ENCODE data around the gene NEK4. TPM values are rescaled to one million over a fixed set of nuclear protein-coding genes. Genes with fewer than 3 reads are reported as not detected.
"Not testable (repeated sequence)": the region's sequence is repeated elsewhere in the genome, so short reads cannot be mapped to it uniquely, and the experiment has no call there.

Gene NEK4
- polyA plus RNA-seq, 1 donor (not counting 4 experiments of a cell fraction or from before 2014, with no cell fraction given), result 13.6 TPM

GRCh38 chr3:52777127-52777958, 6.6 kb upstream of the NEK4 start, which contains the start of gene ITIH1:
TSS of gene ITIH1 (plus strand) at chr3:52777599. CDS start at chr3:52777616, 17 bp downstream.
- Histone ChIP-seq H3K27ac (ENCODE audit: control insufficient read depth, insufficient read depth, low read length) (no peak within 1 kb of the TSS), H2AFZ (ENCODE audit: control insufficient read depth, low read length) (no peak within 1 kb of the TSS)

GRCh38 chr3:52776486-52776885, 5.7 kb upstream of the NEK4 start:
- H3K9me1 ChIP-seq (ENCODE audit: control insufficient read depth, extremely low read depth, insufficient read depth, low read length); H3K4me3 ChIP-seq (ENCODE audit: control insufficient read depth in 2 of 3, extremely low read depth in 1 of 3, insufficient read depth in 2 of 3, low read depth in 1 of 3, low read length in 3 of 3); dilution Hi-C loops (cut with MboI; ENCODE audit: extremely low pct_ligation_motif_present, low sequenced_read_pairs); H3K79me2 ChIP-seq (ENCODE audit: control insufficient read depth, insufficient read depth, low read length); H3K9ac ChIP-seq (ENCODE audit: control insufficient read depth, extremely low read depth, insufficient read depth, low read length); DNase-seq (ENCODE audit: low read depth, low spot score); H3K36me3 ChIP-seq (ENCODE audit: control insufficient read depth in 2 of 2, extremely low read depth in 1 of 2, insufficient read depth in 2 of 2, low read length in 2 of 2); H3K4me1 ChIP-seq (ENCODE audit: control insufficient read depth, extremely low read depth, insufficient read depth, low read length); H4K20me1 ChIP-seq (ENCODE audit: control insufficient read depth, extremely low read depth, insufficient read depth, low read length); H3K9me3 ChIP-seq (ENCODE audit: control insufficient read depth, low read depth, low read length); H3K27ac ChIP-seq (ENCODE audit: control insufficient read depth, insufficient read depth, low read length); H3K4me2 ChIP-seq (ENCODE audit: control insufficient read depth, extremely low read depth, insufficient read depth, low read depth, low read length); FAIRE-seq; H2AFZ ChIP-seq (ENCODE audit: control insufficient read depth, low read length): not testable (repeated sequence)
- peaks cover 12% of the 10 kb centered on the region for H3K27me3 ChIP-seq (ENCODE audit: control insufficient read depth, extremely low read depth, insufficient read depth, low read length)

More at GRCh38 chr3:52777127-52777958, 6.6 kb upstream of the NEK4 start, which contains the start of gene ITIH1:
- dilution Hi-C loops (cut with MboI; ENCODE audit: extremely low pct_ligation_motif_present, low sequenced_read_pairs), result no loop called here
- FAIRE-seq (no peak), DNase-seq (ENCODE audit: low read depth, low spot score) (no peak)
- no peak within 1 kb of the TSS for H3K9ac ChIP-seq (ENCODE audit: control insufficient read depth, extremely low read depth, insufficient read depth, low read length)
- no peaks in the 10 kb centered on the region for H4K20me1 ChIP-seq (ENCODE audit: control insufficient read depth, extremely low read depth, insufficient read depth, low read length)
- H3K79me2 ChIP-seq (ENCODE audit: control insufficient read depth, insufficient read depth, low read length), result no peaks in the 10 kb centered on the region
- H3K4me1 ChIP-seq (ENCODE audit: control insufficient read depth, extremely low read depth, insufficient read depth, low read length), result no peaks in the 10 kb centered on the region
- H3K4me2 ChIP-seq (ENCODE audit: control insufficient read depth, extremely low read depth, insufficient read depth, low read depth, low read length), result no peak within 1 kb of the TSS
- H3K36me3 ChIP-seq (ENCODE audit: control insufficient read depth in 2 of 2, extremely low read depth in 1 of 2, insufficient read depth in 2 of 2, low read length in 2 of 2), result no peaks in the 10 kb centered on the region
- no peak for TF ChIP-seq EZH2 (IDR thresholded peaks at IDR 0.05; ENCODE audit: low read length)
- TF ChIP-seq, protein P1, sequence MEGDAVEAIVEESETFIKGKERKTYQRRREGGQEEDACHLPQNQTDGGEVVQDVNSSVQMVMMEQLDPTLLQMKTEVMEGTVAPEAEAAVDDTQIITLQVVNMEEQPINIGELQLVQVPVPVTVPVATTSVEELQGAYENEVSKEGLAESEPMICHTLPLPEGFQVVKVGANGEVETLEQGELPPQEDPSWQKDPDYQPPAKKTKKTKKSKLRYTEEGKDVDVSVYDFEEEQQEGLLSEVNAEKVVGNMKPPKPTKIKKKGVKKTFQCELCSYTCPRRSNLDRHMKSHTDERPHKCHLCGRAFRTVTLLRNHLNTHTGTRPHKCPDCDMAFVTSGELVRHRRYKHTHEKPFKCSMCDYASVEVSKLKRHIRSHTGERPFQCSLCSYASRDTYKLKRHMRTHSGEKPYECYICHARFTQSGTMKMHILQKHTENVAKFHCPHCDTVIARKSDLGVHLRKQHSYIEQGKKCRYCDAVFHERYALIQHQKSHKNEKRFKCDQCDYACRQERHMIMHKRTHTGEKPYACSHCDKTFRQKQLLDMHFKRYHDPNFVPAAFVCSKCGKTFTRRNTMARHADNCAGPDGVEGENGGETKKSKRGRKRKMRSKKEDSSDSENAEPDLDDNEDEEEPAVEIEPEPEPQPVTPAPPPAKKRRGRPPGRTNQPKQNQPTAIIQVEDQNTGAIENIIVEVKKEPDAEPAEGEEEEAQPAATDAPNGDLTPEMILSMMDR (optimal IDR thresholded peaks at IDR 0.05 in 1 of 3, IDR thresholded peaks at IDR 0.05 in 1 of 3, conservative IDR thresholded peaks at IDR 0.05 in 1 of 3; ENCODE audit: extremely low read depth in 1 of 3, insufficient read depth in 2 of 3, low read length in 3 of 3), result no peak
- H3K27me3 ChIP-seq (ENCODE audit: control insufficient read depth, extremely low read depth, insufficient read depth, low read length), result peaks cover 15% of the 10 kb centered on the region
- no peaks in the 10 kb centered on the region for H3K9me1 ChIP-seq (ENCODE audit: control insufficient read depth, extremely low read depth, insufficient read depth, low read length)
- no peaks in the 10 kb centered on the region for H3K9me3 ChIP-seq (ENCODE audit: control insufficient read depth, low read depth, low read length)
- no peak within 1 kb of the TSS for H3K4me3 ChIP-seq (ENCODE audit: control insufficient read depth in 2 of 3, extremely low read depth in 1 of 3, insufficient read depth in 2 of 3, low read depth in 1 of 3, low read length in 3 of 3)
